SK-N-SH (cell line): Measurements from ENCODE around the gene SEPTIN10. TPM values are rescaled to one million over a fixed set of nuclear protein-coding genes. Genes with fewer than 3 reads are reported as not detected.

Source experiments
- CTCF ChIA-PET: fragments of 300-600, 350-600 bp; formaldehyde crosslinking; extraction: SDS; loops from one replicate; lab custom pipeline; 2021; lab: Yijun Ruan, JAX
- POLR2A ChIA-PET: fragments of 350-600 bp; sonication (Branson Sonifier 250); formaldehyde crosslinking; extraction: SDS; loops from one replicate; lab custom pipeline; 2020; ENCODE audit warnings: antibody characterized with exemption, inconsistent platforms; lab: Yijun Ruan, JAX
- DNase-seq: peaks from one replicate; pipeline ENCODE4 v3.0.0; 2012
- H2AFZ ChIP-seq: fragments of 200-600 bp; sonication (generic); 2 replicates; pipeline ENCODE4 v1.8.1; 2016; ENCODE audit warnings: antibody characterized with exemption, mild to moderate bottlenecking, low read depth
- H3F3A ChIP-seq: fragments of 200-600 bp; sonication (generic); replicated peaks from 2 replicates; pipeline ENCODE3; 2016; ENCODE audit warnings: antibody characterized with exemption, mild to moderate bottlenecking; ENCODE audit not compliant: insufficient read depth
- H3K27ac ChIP-seq, 2 experiments: fragments of 200-500 bp in 1 of 2; fragments of 200-600 bp in 1 of 2; sonication (Bioruptor generic) in 1 of 2; sonication (generic), shearing (Covaris generic) in 1 of 2; 2 replicates each; pipeline versions ENCODE4 v1.5.1 to v1.6.1; 2014 to 2016; ENCODE audit warnings: low read depth in 2 of 2, inconsistent platforms in 1 of 2, low read length in 1 of 2, mild to moderate bottlenecking in 1 of 2, mixed read lengths in 1 of 2
- H3K27me3 ChIP-seq: fragments of 200-600 bp; sonication (generic), shearing (Covaris generic); 2 replicates; pipeline ENCODE4 v1.6.1; 2016; ENCODE audit warnings: mixed run types; ENCODE audit not compliant: insufficient read depth
- H3K36me3 ChIP-seq, 2 experiments: fragments of 200-500 bp in 1 of 2; fragments of 200-600 bp in 1 of 2; sonication (Bioruptor generic) in 1 of 2; sonication (generic) in 1 of 2; replicated peaks in 1 of 2; 2 replicates each; pipeline versions ENCODE3 to v1.5.1; 2014 to 2016; ENCODE audit warnings: low read length in 1 of 2, mild to moderate bottlenecking in 1 of 2; ENCODE audit not compliant: insufficient read depth in 2 of 2, control insufficient read depth in 1 of 2
- H3K4me1 ChIP-seq, 2 experiments: fragments of 200-500 bp in 1 of 2; fragments of 200-600 bp in 1 of 2; sonication (Bioruptor generic) in 1 of 2; sonication (generic), shearing (Covaris generic) in 1 of 2; 2 replicates each; pipeline versions ENCODE4 v1.5.1 to v1.6.1; 2014 to 2016; ENCODE audit warnings: low read depth in 1 of 2, low read length in 1 of 2, mixed run types in 1 of 2; ENCODE audit not compliant: insufficient read depth in 2 of 2, control insufficient read depth in 1 of 2
- H3K4me2 ChIP-seq: fragments of 200-600 bp; sonication (generic), shearing (Covaris generic); 2 replicates; pipeline ENCODE4 v1.6.1; 2017; ENCODE audit warnings: mixed run types
- H3K4me3 ChIP-seq, 2 experiments: fragments of 200-500 bp in 1 of 2; fragments of 200-600 bp in 1 of 2; sonication (Bioruptor generic) in 1 of 2; sonication (generic), shearing (Covaris generic) in 1 of 2; 2 replicates each; pipeline versions ENCODE4 v1.5.1 to v1.8.1; 2014 to 2016; ENCODE audit warnings: low read depth in 2 of 2, inconsistent platforms in 1 of 2, low read length in 1 of 2, mild to moderate bottlenecking in 1 of 2, mixed read lengths in 1 of 2, moderate library complexity in 1 of 2
- H3K79me2 ChIP-seq: fragments of 200-600 bp; sonication (generic); 2 replicates; pipeline ENCODE4 v1.8.1; 2017; ENCODE audit warnings: mild to moderate bottlenecking; ENCODE audit not compliant: insufficient read depth
- H3K9ac ChIP-seq: fragments of 200-600 bp; sonication (generic); 2 replicates; pipeline ENCODE4 v1.6.1; 2017; ENCODE audit warnings: mixed run types
- H3K9me2 ChIP-seq: fragments of 200-600 bp; sonication (generic); 2 replicates; pipeline ENCODE4 v1.6.1; 2017; ENCODE audit warnings: mixed run types
- H3K9me3 ChIP-seq: fragments of 200-600 bp; sonication (generic); 2 replicates; pipeline ENCODE4 v1.6.1; 2017; ENCODE audit warnings: mixed run types, mild to moderate bottlenecking, moderate library complexity
- H4K20me1 ChIP-seq: fragments of 200-600 bp; sonication (generic); 2 replicates; pipeline ENCODE4 v1.6.1; 2017; ENCODE audit warnings: mild to moderate bottlenecking, mixed run types; ENCODE audit not compliant: insufficient read depth
- ELF1 ChIP-seq: IDR thresholded peaks from 2 replicates; pipeline ENCODE4 v1.4.0; 2012
- EP300 ChIP-seq, 2 experiments: IDR thresholded peaks; 2 replicates each; pipeline versions ENCODE4 v1.4.0 to v1.6.1; 2012; ENCODE audit warnings: borderline replicate concordance in 1 of 2, low read depth in 1 of 2, low read length in 1 of 2
- EZH2phosphoT487 ChIP-seq: fragments of 200-600 bp; sonication (generic); IDR thresholded peaks from 2 replicates; pipeline ENCODE4 v1.6.1; 2017; ENCODE audit warnings: low read depth, mixed run types, mild to moderate bottlenecking, antibody characterized with exemption, moderate library complexity, borderline replicate concordance
- FOXJ3 ChIP-seq: sonication (generic); formaldehyde crosslinking; IDR thresholded peaks from 2 replicates; pipeline ENCODE4 v1.5.1; 2020; ENCODE audit warnings: mild to moderate bottlenecking, missing genetic modification reagents
- GABPA ChIP-seq: IDR thresholded peaks from 2 replicates; pipeline ENCODE4 v1.4.0; 2012; ENCODE audit warnings: low read depth, mild to moderate bottlenecking
- GATA2 ChIP-seq: sonication (generic); formaldehyde crosslinking; IDR thresholded peaks from 2 replicates; pipeline ENCODE4 v1.5.0; 2020; ENCODE audit warnings: mild to moderate bottlenecking, missing genetic modification reagents
- RXRA ChIP-seq: IDR thresholded peaks from 2 replicates; pipeline ENCODE4 v1.4.0; 2012; ENCODE audit warnings: low read depth, mild to moderate bottlenecking, borderline replicate concordance
- SMC3 ChIP-seq: IDR thresholded peaks from 2 replicates; pipeline ENCODE4 v1.6.1; 2012; ENCODE audit warnings: low read depth, low read length, improper control_type of control experiment
- TAF1 ChIP-seq: IDR thresholded peaks from 2 replicates; pipeline ENCODE4 v1.6.1; 2012; ENCODE audit warnings: low read depth, mild to moderate bottlenecking, low read length, moderate library complexity, borderline replicate concordance
- TCF12 ChIP-seq: IDR thresholded peaks from 2 replicates; pipeline ENCODE4 v1.4.0; 2012
- TEAD4 ChIP-seq: IDR thresholded peaks from 2 replicates; pipeline ENCODE4 v1.4.0; 2012; ENCODE audit warnings: mild to moderate bottlenecking, borderline replicate concordance; ENCODE audit not compliant: insufficient read depth
- WGBS: methylation state at CpG from one replicate; pipeline ENCODE4 v1.1.6; 2017; ENCODE audit warnings: low lambda C conversion rate; 5-methylcytosine and 5-hydroxymethylcytosine counted together
- polyA plus RNA-seq, 3 experiments: library from polyadenylated mRNA; depleted of rRNA; stranded (reverse); fragments of >200 nt; gene quantifications; 2 replicates each; pipeline ENCODE4 v1.2.3, GENCODE V29; 2012
- TF ChIP-seq, protein P1 (sequence below): IDR thresholded peaks from 2 replicates; pipeline ENCODE4 v1.6.1; 2012; ENCODE audit warnings: mild to moderate bottlenecking, low read depth, low read length, moderate library complexity

Gene SEPTIN10
- polyA plus RNA-seq, 1 of the 3 experiments (the other 2 are of a cell fraction) = 46.5 TPM

DNA sequence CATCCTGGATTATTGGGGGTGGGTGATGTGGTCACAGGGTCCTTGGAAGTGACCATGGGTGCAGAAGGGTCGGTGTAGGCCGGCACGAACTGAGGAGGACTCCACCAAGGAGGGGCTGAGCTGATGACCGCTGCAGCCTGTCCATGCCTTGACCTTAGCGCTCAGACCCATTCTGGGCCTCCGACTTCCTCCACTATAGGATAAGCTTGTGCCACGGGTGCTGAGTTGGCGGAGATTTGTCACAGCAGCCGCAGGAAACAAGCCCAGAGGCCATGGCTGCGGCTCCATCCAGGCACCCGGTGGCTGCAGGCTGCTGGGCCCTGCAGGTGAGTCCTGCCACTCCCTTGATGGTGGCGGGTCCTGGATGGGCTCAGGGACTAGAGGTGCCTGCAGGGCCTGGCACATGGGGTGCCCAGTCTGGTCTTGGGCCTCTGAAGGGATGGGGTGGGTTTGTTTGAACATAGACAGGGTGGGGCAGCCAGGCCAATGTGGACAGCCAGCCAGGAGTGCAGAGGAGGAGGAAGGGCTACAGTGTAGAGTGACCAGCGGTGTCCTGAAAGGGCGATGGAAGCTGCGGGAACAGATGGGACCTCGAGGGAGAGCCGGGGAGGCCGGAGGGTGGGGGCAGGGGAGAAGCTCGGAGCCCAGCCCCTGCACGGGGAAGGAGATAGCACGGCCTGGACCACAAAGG is 84.8 kb downstream of the SEPTIN10 start:
- Histone ChIP-seq H3K4me3 (no peak overlapping the region), H3K27ac (no peak overlapping the region), H3K9me2 (no peaks in the 10 kb centered on the region), H3K9me3 (no peaks in the 10 kb centered on the region), H3K4me2 (no peak overlapping the region), H2AFZ (no peak overlapping the region), H3K4me1 (peaks cover 0 to 7% of the 10 kb centered on the region in 2 experiments; a peak in 1 of 4 replicates), H3K79me2 (no peaks in the 10 kb centered on the region), H3K27me3 (no peaks in the 10 kb centered on the region), H4K20me1 (no peaks in the 10 kb centered on the region), H3K36me3 (no peaks in the 10 kb centered on the region), H3F3A (no peaks in the 10 kb centered on the region)
- DNase-seq = no peak
- ChIA-PET POLR2A (no interaction called here), CTCF (interaction anchor here (0.5 to 12.4 kb wide), 5 partner anchors 11 to 207 kb away, joined by 3 to 89 read pairs (median 5); no protein-coding TSS in a partner anchor)
- WGBS = 84% methylated on average over 12 of the region's 21 CpGs
- no peak for TF ChIP-seq TEAD4
- no peak for TF ChIP-seq TCF12
- no peak for TF ChIP-seq SMC3
- no peak for TF ChIP-seq RXRA
- no peak for TF ChIP-seq GABPA
- TF ChIP-seq TAF1 = no peak
- TF ChIP-seq FOXJ3 = no peak
- no peak for TF ChIP-seq GATA2 (CRISPR knock-in tag)
- no peak for TF ChIP-seq ELF1
- TF ChIP-seq EP300 (IDR thresholded peaks at IDR 0.05; ENCODE audit: borderline replicate concordance in 1 of 2, low read depth in 1 of 2, low read length in 1 of 2) = no peak
- TF ChIP-seq EZH2phosphoT487 = no peak
- TF ChIP-seq, all 33 proteins: peak for 0
- no peak overlapping the region for H3K9ac ChIP-seq

DNA sequence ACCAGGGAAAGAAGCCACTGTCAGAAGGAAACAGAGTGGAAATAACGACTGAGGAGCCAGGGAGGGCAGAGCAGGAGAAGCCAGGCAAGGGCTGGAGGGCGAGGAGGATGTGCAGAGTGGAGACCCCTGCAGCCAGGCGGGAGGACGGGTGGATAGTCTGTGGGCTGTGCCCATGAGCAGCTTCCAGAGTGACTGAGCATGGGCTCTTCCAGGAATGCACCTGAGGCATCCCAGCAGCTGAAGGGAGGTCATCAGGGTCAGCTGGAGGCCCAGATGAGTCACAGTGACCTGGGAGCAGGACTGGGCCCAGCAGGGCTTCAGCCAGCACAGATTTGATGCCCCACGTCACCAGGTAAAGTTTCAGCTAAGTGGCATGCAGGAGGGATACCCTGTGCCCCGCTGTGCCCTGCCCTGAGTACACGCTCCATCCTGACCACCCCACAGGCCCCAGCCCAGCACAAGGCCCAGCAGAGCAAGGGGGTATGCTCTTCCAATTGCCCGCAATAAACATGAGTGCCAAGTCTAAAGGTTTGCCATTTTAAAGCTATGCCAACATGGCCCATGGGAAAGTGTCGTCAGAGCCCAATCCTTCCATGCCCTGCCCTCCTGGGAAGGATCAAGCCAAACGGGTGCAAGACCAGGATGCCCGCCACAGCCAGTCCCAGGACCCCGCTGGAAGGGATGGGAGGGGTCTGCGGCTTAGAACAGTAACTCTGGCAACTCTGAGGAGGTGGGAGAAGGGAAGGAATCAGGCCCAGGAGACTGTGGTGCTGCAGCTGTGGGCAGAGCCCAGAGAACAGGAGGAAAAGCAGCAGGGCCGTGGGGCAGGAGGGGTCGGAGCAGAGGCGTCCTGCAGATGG is 85.7 kb downstream of the SEPTIN10 start:
- H3K9me3 ChIP-seq = no peaks in the 10 kb centered on the region
- no peaks in the 10 kb centered on the region for H3K27me3 ChIP-seq
- no peaks in the 10 kb centered on the region for H3K36me3 ChIP-seq
- H2AFZ ChIP-seq = no peak overlapping the region
- DNase-seq = no peak
- POLR2A ChIA-PET = no interaction called here
- H3K27ac ChIP-seq = no peak overlapping the region
- H3K4me2 ChIP-seq = no peak overlapping the region
- no peak overlapping the region for H3K9ac ChIP-seq
- peaks cover 0 to 3% of the 10 kb centered on the region in 2 experiments; a peak in 1 of 4 replicates for H3K4me1 ChIP-seq
- WGBS = 75% methylated on average over 8 of the region's 16 CpGs
- H3K4me3 ChIP-seq = no peak overlapping the region
- H3K9me2 ChIP-seq = no peaks in the 10 kb centered on the region
- H3K79me2 ChIP-seq = no peaks in the 10 kb centered on the region
- no peak for TF ChIP-seq RXRA
- TF ChIP-seq, protein P1, sequence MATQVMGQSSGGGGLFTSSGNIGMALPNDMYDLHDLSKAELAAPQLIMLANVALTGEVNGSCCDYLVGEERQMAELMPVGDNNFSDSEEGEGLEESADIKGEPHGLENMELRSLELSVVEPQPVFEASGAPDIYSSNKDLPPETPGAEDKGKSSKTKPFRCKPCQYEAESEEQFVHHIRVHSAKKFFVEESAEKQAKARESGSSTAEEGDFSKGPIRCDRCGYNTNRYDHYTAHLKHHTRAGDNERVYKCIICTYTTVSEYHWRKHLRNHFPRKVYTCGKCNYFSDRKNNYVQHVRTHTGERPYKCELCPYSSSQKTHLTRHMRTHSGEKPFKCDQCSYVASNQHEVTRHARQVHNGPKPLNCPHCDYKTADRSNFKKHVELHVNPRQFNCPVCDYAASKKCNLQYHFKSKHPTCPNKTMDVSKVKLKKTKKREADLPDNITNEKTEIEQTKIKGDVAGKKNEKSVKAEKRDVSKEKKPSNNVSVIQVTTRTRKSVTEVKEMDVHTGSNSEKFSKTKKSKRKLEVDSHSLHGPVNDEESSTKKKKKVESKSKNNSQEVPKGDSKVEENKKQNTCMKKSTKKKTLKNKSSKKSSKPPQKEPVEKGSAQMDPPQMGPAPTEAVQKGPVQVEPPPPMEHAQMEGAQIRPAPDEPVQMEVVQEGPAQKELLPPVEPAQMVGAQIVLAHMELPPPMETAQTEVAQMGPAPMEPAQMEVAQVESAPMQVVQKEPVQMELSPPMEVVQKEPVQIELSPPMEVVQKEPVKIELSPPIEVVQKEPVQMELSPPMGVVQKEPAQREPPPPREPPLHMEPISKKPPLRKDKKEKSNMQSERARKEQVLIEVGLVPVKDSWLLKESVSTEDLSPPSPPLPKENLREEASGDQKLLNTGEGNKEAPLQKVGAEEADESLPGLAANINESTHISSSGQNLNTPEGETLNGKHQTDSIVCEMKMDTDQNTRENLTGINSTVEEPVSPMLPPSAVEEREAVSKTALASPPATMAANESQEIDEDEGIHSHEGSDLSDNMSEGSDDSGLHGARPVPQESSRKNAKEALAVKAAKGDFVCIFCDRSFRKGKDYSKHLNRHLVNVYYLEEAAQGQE = no peak
- TF ChIP-seq ELF1 = no peak
- TF ChIP-seq, all 33 proteins: peak for 0
- no peaks in the 10 kb centered on the region for H4K20me1 ChIP-seq
- H3F3A ChIP-seq = no peaks in the 10 kb centered on the region
- CTCF ChIA-PET = interaction anchor here (1.1 to 12.4 kb wide), 3 partner anchors 10 to 208 kb away, joined by 3 to 89 read pairs (median 5); no protein-coding TSS in a partner anchor
